Liver (tissue), 9 donors: ENCODE results near the gene BRD3OS. TPM values are rescaled to one million over a fixed set of nuclear protein-coding genes. Genes with fewer than 3 reads are reported as not detected.

ENCODE experiments used
- DNase-seq: peaks from one replicate; pipeline ENCODE4 v3.0.0-alpha.2; 2017; ENCODE audit warnings: low spot score
- H3K27ac ChIP-seq, 2 donors: one replicate each; pipeline ENCODE4 v1.7.0; 2013; ENCODE audit warnings: inconsistent platforms in 2 of 2, low read length in 2 of 2, control low read depth in 1 of 2, low read depth in 1 of 2, mild to moderate bottlenecking in 1 of 2
- H3K27me3 ChIP-seq, 4 donors: one replicate each; pipeline versions ENCODE4 v1.6.1 to v1.7.0; 2013; ENCODE audit warnings: low read length in 3 of 4, inconsistent platforms in 1 of 4, mild to moderate bottlenecking in 1 of 4, moderate library complexity in 1 of 4; ENCODE audit not compliant: control insufficient read depth in 4 of 4, insufficient read depth in 4 of 4
- H3K36me3 ChIP-seq, 4 donors: one replicate each; pipeline versions ENCODE4 v1.6.1 to v1.7.0; 2013; ENCODE audit warnings: low read length in 3 of 4, mild to moderate bottlenecking in 3 of 4, low read depth in 1 of 4, moderate library complexity in 1 of 4; ENCODE audit not compliant: control insufficient read depth in 4 of 4, insufficient read depth in 3 of 4
- H3K4me1 ChIP-seq, 4 donors: one replicate each; pipeline versions ENCODE4 v1.6.1 to v1.7.0; 2013; ENCODE audit warnings: low read length in 3 of 4, mild to moderate bottlenecking in 3 of 4, moderate library complexity in 1 of 4; ENCODE audit not compliant: control insufficient read depth in 4 of 4, insufficient read depth in 4 of 4
- H3K4me3 ChIP-seq, 3 donors: one replicate each; pipeline versions ENCODE4 v1.6.1 to v1.7.0; 2013; ENCODE audit warnings: low read length in 3 of 3, control low read depth in 1 of 3, low read depth in 1 of 3, mild to moderate bottlenecking in 1 of 3
- H3K9ac ChIP-seq, 2 donors: one replicate each; pipeline ENCODE4 v1.7.0; 2013; ENCODE audit warnings: low read length in 2 of 2, mild to moderate bottlenecking in 2 of 2, moderate library complexity in 2 of 2, control low read depth in 1 of 2, low read depth in 1 of 2
- H3K9me3 ChIP-seq, 4 donors: one replicate each; pipeline versions ENCODE4 v1.6.1 to v1.7.0; 2013; ENCODE audit warnings: low read length in 3 of 4; ENCODE audit not compliant: control insufficient read depth in 4 of 4
- EGR1 ChIP-seq, 2 donors: IDR thresholded peaks; 2 replicates each; pipeline ENCODE4 v1.6.1; 2016 to 2018; ENCODE audit warnings: antibody characterized with exemption in 2 of 2, low read depth in 2 of 2
- FOXA2 ChIP-seq: IDR thresholded peaks from 2 replicates; pipeline ENCODE4 v1.6.1; 2016; ENCODE audit warnings: antibody characterized with exemption
- GABPA ChIP-seq, 2 donors: IDR thresholded peaks in 1 of 2; conservative IDR thresholded peaks in 1 of 2; 2 replicates each; pipeline ENCODE4 v1.6.1; 2016; ENCODE audit warnings: antibody characterized with exemption in 2 of 2, mild to moderate bottlenecking in 1 of 2, moderate library complexity in 1 of 2
- HNF4A ChIP-seq, 2 donors: conservative IDR thresholded peaks; 2 replicates each; pipeline ENCODE4 v1.6.1; 2016; ENCODE audit warnings: antibody characterized with exemption in 2 of 2, mild to moderate bottlenecking in 2 of 2
- HNF4G ChIP-seq: IDR thresholded peaks from 2 replicates; pipeline ENCODE4 v1.6.1; 2016; ENCODE audit warnings: antibody characterized with exemption
- JUND ChIP-seq, 2 donors: IDR thresholded peaks; 2 replicates each; pipeline ENCODE4 v1.6.1; 2016; ENCODE audit warnings: antibody characterized with exemption in 2 of 2
- NR2F2 ChIP-seq: IDR thresholded peaks from 2 replicates; pipeline ENCODE4 v1.6.1; 2016; ENCODE audit warnings: antibody characterized with exemption
- RAD21 ChIP-seq, 2 donors: IDR thresholded peaks; 2 replicates each; pipeline ENCODE4 v1.6.1; 2016; ENCODE audit warnings: antibody characterized with exemption in 2 of 2, mild to moderate bottlenecking in 2 of 2
- RXRA ChIP-seq, 2 donors: IDR thresholded peaks; 2 replicates each; pipeline ENCODE4 v1.6.1; 2017 to 2018; ENCODE audit warnings: antibody characterized with exemption in 2 of 2, mild to moderate bottlenecking in 1 of 2
- SP1 ChIP-seq: IDR thresholded peaks from 2 replicates; pipeline ENCODE4 v1.6.1; 2018; ENCODE audit warnings: antibody characterized with exemption, mild to moderate bottlenecking
- TAF1 ChIP-seq: conservative IDR thresholded peaks from 2 replicates; pipeline ENCODE4 v1.6.1; 2016; ENCODE audit warnings: antibody characterized with exemption, mild to moderate bottlenecking
- WGBS: extraction: QIAGEN DNeasy Blood & Tissue Kit; methylation state at CpG from one replicate; pipeline ENCODE4 v1.1.7; 2013; 5-methylcytosine and 5-hydroxymethylcytosine counted together
- polyA plus RNA-seq, 2 donors: library from polyadenylated mRNA; stranded (reverse) in 1 of 2; unstranded in 1 of 2; fragments of 200-250 nt in 1 of 2; fragments of >200 nt in 1 of 2; fragmentation: Nextera tagmentation in 1 of 2; extraction: Ambion mirVana in 1 of 2; gene quantifications; one replicate each; pipeline versions ENCODE4 v1.2.1 to v1.2.3, GENCODE V29; 2013 to 2015
- total RNA-seq, 2 donors: library from RNA; depleted of rRNA; stranded (reverse); fragments of >200 nt; gene quantifications; one replicate each; pipeline ENCODE4 v1.2.3, GENCODE V29; 2014
- TF ChIP-seq, protein P1 (sequence below): fragments of 150-350 bp; IDR thresholded peaks from 2 replicates; pipeline ENCODE4 v1.5.1; 2017; ENCODE audit warnings: improper control_type of control experiment, low read depth, low read length; ENCODE audit not compliant: missing input control
- TF ChIP-seq, protein P2 (sequence below): IDR thresholded peaks from 2 replicates; pipeline ENCODE4 v1.6.1; 2016; ENCODE audit warnings: antibody characterized with exemption
- TF ChIP-seq, protein P3 (sequence below): IDR thresholded peaks from 2 replicates; pipeline ENCODE4 v1.6.1; 2016; ENCODE audit warnings: antibody characterized with exemption
- TF ChIP-seq, protein P4 (sequence below): IDR thresholded peaks from 2 replicates; pipeline ENCODE4 v1.6.1; 2016; ENCODE audit warnings: antibody characterized with exemption
- donor health status: healthy.
- donor health status: healthy.
- donor health status: healthy.
- donor health status: healthy.
- donor health status: healthy.

The BRD3OS gene
- total and polyA plus RNA-seq, 4 donors, result 2.1 to 5.1 (median 2.9) TPM

DNA sequence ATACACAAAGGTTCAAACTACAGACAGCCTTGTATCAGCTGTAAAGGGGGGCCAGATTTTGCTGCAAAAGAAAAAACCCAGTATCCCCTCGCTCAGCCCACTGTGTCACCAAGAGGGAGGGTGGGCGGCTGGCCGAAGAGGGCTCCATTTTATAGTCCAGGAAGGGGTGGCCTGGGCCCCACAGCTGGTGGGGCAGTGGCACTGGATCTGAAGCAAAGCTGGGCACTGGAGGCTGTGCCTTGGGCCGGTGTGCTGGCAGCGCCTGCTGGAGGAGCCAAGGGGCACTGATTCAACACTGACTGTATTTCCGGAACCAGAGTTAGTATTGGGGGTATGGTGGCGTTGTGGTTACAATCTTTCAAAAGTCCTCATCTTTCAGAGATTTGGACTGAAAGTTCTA, 33.4 kb downstream of the BRD3OS start:
- Histone ChIP-seq H3K36me3 (no peaks in the 10 kb centered on the region), H3K27ac (peak overlapping the region; percentile 62 to 86), H3K9ac (no peak overlapping the region), H3K4me1 (peaks cover 43 to 80% (median 65%) of the 10 kb centered on the region in 4 donors), H3K4me3 (no peak overlapping the region), H3K9me3 (no peaks in the 10 kb centered on the region), H3K27me3 (no peaks in the 10 kb centered on the region)
- DNase-seq, result no peak
- TF ChIP-seq, protein P1, sequence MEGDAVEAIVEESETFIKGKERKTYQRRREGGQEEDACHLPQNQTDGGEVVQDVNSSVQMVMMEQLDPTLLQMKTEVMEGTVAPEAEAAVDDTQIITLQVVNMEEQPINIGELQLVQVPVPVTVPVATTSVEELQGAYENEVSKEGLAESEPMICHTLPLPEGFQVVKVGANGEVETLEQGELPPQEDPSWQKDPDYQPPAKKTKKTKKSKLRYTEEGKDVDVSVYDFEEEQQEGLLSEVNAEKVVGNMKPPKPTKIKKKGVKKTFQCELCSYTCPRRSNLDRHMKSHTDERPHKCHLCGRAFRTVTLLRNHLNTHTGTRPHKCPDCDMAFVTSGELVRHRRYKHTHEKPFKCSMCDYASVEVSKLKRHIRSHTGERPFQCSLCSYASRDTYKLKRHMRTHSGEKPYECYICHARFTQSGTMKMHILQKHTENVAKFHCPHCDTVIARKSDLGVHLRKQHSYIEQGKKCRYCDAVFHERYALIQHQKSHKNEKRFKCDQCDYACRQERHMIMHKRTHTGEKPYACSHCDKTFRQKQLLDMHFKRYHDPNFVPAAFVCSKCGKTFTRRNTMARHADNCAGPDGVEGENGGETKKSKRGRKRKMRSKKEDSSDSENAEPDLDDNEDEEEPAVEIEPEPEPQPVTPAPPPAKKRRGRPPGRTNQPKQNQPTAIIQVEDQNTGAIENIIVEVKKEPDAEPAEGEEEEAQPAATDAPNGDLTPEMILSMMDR, result no peak
- TF ChIP-seq, protein P2, sequence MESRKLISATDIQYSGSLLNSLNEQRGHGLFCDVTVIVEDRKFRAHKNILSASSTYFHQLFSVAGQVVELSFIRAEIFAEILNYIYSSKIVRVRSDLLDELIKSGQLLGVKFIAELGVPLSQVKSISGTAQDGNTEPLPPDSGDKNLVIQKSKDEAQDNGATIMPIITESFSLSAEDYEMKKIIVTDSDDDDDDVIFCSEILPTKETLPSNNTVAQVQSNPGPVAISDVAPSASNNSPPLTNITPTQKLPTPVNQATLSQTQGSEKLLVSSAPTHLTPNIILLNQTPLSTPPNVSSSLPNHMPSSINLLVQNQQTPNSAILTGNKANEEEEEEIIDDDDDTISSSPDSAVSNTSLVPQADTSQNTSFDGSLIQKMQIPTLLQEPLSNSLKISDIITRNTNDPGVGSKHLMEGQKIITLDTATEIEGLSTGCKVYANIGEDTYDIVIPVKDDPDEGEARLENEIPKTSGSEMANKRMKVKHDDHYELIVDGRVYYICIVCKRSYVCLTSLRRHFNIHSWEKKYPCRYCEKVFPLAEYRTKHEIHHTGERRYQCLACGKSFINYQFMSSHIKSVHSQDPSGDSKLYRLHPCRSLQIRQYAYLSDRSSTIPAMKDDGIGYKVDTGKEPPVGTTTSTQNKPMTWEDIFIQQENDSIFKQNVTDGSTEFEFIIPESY, result no peak
- TF ChIP-seq, protein P3, sequence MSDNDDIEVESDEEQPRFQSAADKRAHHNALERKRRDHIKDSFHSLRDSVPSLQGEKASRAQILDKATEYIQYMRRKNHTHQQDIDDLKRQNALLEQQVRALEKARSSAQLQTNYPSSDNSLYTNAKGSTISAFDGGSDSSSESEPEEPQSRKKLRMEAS, result no peak
- WGBS, result 71% methylated on average over 7 of the region's 7 CpGs

DNA sequence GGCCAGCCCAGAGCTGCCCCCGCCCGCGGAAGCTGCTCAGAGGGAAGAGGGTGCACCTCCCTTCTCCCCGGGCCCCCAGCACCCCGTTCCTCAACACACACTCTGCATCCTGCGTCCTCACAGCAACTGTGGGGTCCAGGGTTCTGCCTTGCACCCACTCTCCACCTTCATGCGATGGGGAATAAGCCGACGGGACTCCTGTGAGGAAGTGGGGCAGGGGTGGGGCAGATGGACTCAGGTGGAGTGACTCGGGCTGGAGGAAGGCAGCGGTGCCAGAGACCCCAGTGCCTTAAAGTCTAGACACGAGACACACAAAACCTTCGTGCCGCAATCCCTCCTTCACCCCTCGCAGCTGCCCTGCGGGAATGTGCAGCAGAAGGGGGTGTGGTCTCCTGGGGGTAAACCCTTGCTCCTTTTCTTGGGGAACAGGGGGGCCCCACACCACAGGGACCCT, 33.9 kb downstream of the BRD3OS start:
- DNase-seq, result no peak
- Histone ChIP-seq H3K27ac (peak overlapping the region; percentile 62 to 86), H3K4me1 (peaks cover 43 to 78% (median 64%) of the 10 kb centered on the region in 4 donors), H3K4me3 (no peak overlapping the region), H3K9ac (no peak overlapping the region), H3K36me3 (no peaks in the 10 kb centered on the region), H3K27me3 (no peaks in the 10 kb centered on the region), H3K9me3 (no peaks in the 10 kb centered on the region)
- WGBS, result 91% methylated on average over 16 of the region's 16 CpGs
- TF ChIP-seq NR2F2, result no peak
- TF ChIP-seq RXRA (IDR thresholded peaks at IDR 0.05), result no peak
- no peak for TF ChIP-seq TAF1
- no peak for TF ChIP-seq GABPA (IDR thresholded peaks at IDR 0.05 in 1 of 2, conservative IDR thresholded peaks at IDR 0.05 in 1 of 2)
- TF ChIP-seq RAD21 (IDR thresholded peaks at IDR 0.05), result no peak
- TF ChIP-seq, protein P1, result no peak

DNA sequence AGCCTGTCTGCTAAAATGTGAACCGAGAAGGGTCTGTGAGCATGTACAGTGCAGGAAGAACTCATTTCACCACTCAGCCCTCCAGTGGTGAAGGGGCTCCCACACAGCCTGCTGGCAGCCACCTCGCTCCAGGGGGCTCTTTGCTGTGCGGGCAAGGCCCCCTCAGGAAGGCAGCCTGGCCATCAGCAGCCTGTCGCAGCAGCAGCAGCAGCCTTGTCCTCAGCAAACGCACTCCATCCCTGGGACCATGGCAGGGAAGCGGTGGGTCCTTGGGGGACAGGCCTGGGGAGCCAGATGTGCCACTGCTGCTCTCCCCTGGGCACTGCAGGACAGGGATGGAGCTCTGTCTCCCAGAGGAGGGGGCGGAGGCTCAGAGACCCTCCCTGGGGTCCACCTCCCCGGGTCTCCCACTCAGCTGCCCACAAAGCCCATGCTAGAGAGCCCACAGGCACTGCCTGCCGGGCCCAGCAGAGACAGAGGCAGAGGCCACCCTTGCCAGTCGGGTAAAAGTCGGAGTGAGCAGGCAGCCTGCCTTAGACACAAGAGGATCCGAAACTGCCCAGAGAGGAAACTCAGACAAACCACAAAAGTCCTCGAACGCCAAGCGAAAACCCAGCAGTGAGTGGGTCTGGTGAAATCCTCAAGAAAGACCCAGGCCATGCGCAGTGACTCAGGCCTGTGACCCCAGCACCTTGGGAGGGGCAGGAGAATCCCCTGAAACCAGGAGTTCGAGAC, 34.5 kb downstream of the BRD3OS start:
- no peak overlapping the region for H3K4me3 ChIP-seq
- no peaks in the 10 kb centered on the region for H3K27me3 ChIP-seq
- WGBS, result 85% methylated on average over 17 of the region's 17 CpGs
- no peak overlapping the region for H3K9ac ChIP-seq
- TF ChIP-seq, protein P3, result no peak
- TF ChIP-seq RAD21 (IDR thresholded peaks at IDR 0.05), result no peak
- TF ChIP-seq RXRA (IDR thresholded peaks at IDR 0.05), result no peak
- no peak for TF ChIP-seq EGR1 (IDR thresholded peaks at IDR 0.05; ENCODE audit: low read depth in 2 of 2)
- no peak for TF ChIP-seq SP1
- no peak for TF ChIP-seq JUND (IDR thresholded peaks at IDR 0.05)
- TF ChIP-seq, protein P4, sequence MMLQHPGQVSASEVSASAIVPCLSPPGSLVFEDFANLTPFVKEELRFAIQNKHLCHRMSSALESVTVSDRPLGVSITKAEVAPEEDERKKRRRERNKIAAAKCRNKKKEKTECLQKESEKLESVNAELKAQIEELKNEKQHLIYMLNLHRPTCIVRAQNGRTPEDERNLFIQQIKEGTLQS, result no peak
- TF ChIP-seq FOXA2, result no peak
- no peak for TF ChIP-seq HNF4A (conservative IDR thresholded peaks at IDR 0.05)
- TF ChIP-seq, protein P1, result no peak
- TF ChIP-seq NR2F2, result no peak
- no peak for TF ChIP-seq HNF4G
- TF ChIP-seq TAF1, result no peak
- peaks cover 40 to 72% (median 59%) of the 10 kb centered on the region in 4 donors for H3K4me1 ChIP-seq
- DNase-seq, result no peak
- no peaks in the 10 kb centered on the region for H3K36me3 ChIP-seq
- H3K9me3 ChIP-seq, result no peaks in the 10 kb centered on the region
- H3K27ac ChIP-seq, result peak overlapping the region; percentile 62 to 86
